Endothelial cell of umbilical vein (primary cell): Measurements from ENCODE around the gene CYFIP2.

ENCODE experiments used
- EZH2 ChIP-seq: IDR thresholded peaks from 2 replicates; pipeline ENCODE4 v1.6.1; 2012; ENCODE audit warnings: borderline replicate concordance, low read depth, mild to moderate bottlenecking, moderate library complexity, low read length, inconsistent platforms; ENCODE audit not compliant: severe bottlenecking
- FOS ChIP-seq: IDR thresholded peaks from 2 replicates; pipeline ENCODE4 v1.6.1; 2011; ENCODE audit warnings: mild to moderate bottlenecking, low read length, moderate library complexity, borderline replicate concordance; ENCODE audit not compliant: insufficient read depth
- GATA2 ChIP-seq: IDR thresholded peaks from 2 replicates; pipeline ENCODE4 v1.7.0; 2011; ENCODE audit warnings: low read depth, mild to moderate bottlenecking, moderate library complexity, mixed read lengths, low read length; ENCODE audit not compliant: insufficient read length, insufficient read depth
- JUN ChIP-seq: IDR thresholded peaks from 2 replicates; pipeline ENCODE4 v1.6.1; 2011; ENCODE audit warnings: borderline replicate concordance, low read depth; ENCODE audit not compliant: insufficient read length, insufficient read depth
- MYC ChIP-seq: IDR thresholded peaks from one replicate; pipeline ENCODE4 v1.6.1; 2011; ENCODE audit warnings: mild to moderate bottlenecking, low read depth, low read length
- POLR2A ChIP-seq: IDR thresholded peaks from 2 replicates; pipeline ENCODE4 v1.6.1; 2012; ENCODE audit warnings: low read depth, mild to moderate bottlenecking, control low read depth, low read length
- POLR2AphosphoS5 ChIP-seq: IDR thresholded peaks from 2 replicates; pipeline ENCODE4 v1.6.1; 2012; ENCODE audit warnings: low read depth, mild to moderate bottlenecking, control low read depth, low read length, moderate library complexity; ENCODE audit not compliant: insufficient read depth
- TF ChIP-seq, protein P1 (sequence below), 2 donors: IDR thresholded peaks; 1 replicate in 1 of 2; 2 replicates in 1 of 2; pipeline ENCODE4 v1.5.1; 2011; ENCODE audit warnings: low read length in 2 of 2, mild to moderate bottlenecking in 2 of 2, moderate library complexity in 2 of 2, control low read depth in 1 of 2, inconsistent platforms in 1 of 2, low read depth in 1 of 2; ENCODE audit not compliant: insufficient read depth in 1 of 2; ENCODE audit errors: extremely low read depth in 1 of 2
- TF ChIP-seq, protein P2 (sequence below): IDR thresholded peaks from 2 replicates; pipeline ENCODE4 v1.6.1; 2011; ENCODE audit not compliant: insufficient read depth, insufficient read length

DNA sequence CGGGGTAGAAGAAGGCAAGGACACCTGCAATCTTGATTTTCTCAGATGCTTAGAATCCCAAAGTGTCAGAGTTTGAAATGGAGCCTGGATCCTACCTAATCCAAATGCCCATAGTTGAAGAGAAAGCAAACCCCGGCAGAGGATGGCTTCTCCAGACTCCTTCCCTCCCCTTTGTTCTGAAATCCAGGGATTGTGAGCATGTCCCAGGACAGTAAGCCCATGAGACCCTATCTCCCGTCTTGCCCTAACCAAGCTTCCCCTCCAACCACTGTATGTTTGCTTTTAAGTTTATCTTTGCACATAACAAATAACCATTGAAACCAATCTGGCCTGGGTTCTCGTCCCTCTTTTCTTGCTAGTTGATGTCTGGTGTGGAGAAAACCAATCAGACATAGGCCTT lies 115.8 kb downstream of the CYFIP2 start:
- TF ChIP-seq, protein P1, sequence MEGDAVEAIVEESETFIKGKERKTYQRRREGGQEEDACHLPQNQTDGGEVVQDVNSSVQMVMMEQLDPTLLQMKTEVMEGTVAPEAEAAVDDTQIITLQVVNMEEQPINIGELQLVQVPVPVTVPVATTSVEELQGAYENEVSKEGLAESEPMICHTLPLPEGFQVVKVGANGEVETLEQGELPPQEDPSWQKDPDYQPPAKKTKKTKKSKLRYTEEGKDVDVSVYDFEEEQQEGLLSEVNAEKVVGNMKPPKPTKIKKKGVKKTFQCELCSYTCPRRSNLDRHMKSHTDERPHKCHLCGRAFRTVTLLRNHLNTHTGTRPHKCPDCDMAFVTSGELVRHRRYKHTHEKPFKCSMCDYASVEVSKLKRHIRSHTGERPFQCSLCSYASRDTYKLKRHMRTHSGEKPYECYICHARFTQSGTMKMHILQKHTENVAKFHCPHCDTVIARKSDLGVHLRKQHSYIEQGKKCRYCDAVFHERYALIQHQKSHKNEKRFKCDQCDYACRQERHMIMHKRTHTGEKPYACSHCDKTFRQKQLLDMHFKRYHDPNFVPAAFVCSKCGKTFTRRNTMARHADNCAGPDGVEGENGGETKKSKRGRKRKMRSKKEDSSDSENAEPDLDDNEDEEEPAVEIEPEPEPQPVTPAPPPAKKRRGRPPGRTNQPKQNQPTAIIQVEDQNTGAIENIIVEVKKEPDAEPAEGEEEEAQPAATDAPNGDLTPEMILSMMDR (IDR thresholded peaks at IDR 0.05; ENCODE audit: extremely low read depth in 1 of 2, insufficient read depth in 1 of 2, low read depth in 1 of 2, low read length in 2 of 2): no peak
- TF ChIP-seq EZH2: no peak
- TF ChIP-seq POLR2AphosphoS5: no peak
- TF ChIP-seq POLR2A: no peak
- TF ChIP-seq FOS: no peak
- TF ChIP-seq, protein P2, sequence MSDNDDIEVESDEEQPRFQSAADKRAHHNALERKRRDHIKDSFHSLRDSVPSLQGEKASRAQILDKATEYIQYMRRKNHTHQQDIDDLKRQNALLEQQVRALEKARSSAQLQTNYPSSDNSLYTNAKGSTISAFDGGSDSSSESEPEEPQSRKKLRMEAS: no peak
- no peak for TF ChIP-seq JUN
- no peak for TF ChIP-seq MYC
- no peak for TF ChIP-seq GATA2
